Testis (tissue), 3 donors: ENCODE measurements around the gene OXT. TPM values are rescaled to one million over a fixed set of nuclear protein-coding genes. Genes with fewer than 3 reads are reported as not detected.

ENCODE experiments used
- DNase-seq: peaks from one replicate; pipeline ENCODE4 v3.0.0-alpha.2; 2019
- H3K27ac ChIP-seq, 2 donors: fragments of 200-600 bp; sonication (generic); one replicate each; pipeline ENCODE4 v1.5.1; 2019
- H3K27me3 ChIP-seq: fragments of 200-600 bp; sonication (generic); one replicate; pipeline ENCODE4 v1.5.1; 2019
- H3K36me3 ChIP-seq: fragments of 200-600 bp; sonication (generic); one replicate; pipeline ENCODE4 v1.5.1; 2017; ENCODE audit warnings: low read depth; ENCODE audit errors: missing control alignments
- H3K4me1 ChIP-seq: fragments of 200-600 bp; sonication (generic); one replicate; pipeline ENCODE4 v1.5.1; 2019
- H3K4me3 ChIP-seq, 2 donors: fragments of 200-600 bp; sonication (generic); one replicate each; pipeline ENCODE4 v1.5.1; 2017 to 2019
- H3K9me3 ChIP-seq: fragments of 200-600 bp; sonication (generic); one replicate; pipeline ENCODE4 v1.5.1; 2017
- CTCF ChIP-seq, 3 experiments: fragments of 450-650 bp in 2 of 3; fragments of 200-600 bp in 1 of 3; sonication (generic) in 1 of 3; IDR thresholded peaks; one replicate each; pipeline ENCODE4 v1.5.1; 2016 to 2019; ENCODE audit warnings: antibody characterized with exemption in 3 of 3, mild to moderate bottlenecking in 2 of 3, moderate library complexity in 1 of 3
- POLR2A ChIP-seq: fragments of 450-650 bp; IDR thresholded peaks from one replicate; pipeline ENCODE4 v1.6.1; 2017; ENCODE audit warnings: antibody characterized with exemption, mild to moderate bottlenecking, moderate library complexity
- WGBS, 2 donors: methylation state at CpG; one replicate each; pipeline ENCODE4 v1.1.5; 2018; 5-methylcytosine and 5-hydroxymethylcytosine counted together
- intact Hi-C: fragments of 100-400 bp; cut with DNase I; formaldehyde crosslinking; loops from one replicate; pipeline ENCODE4 v1.15.1; 2023; ENCODE audit warnings: low total_unique reads
- polyA plus RNA-seq: library from polyadenylated mRNA; stranded (reverse); fragments of 350-450 nt; fragmentation: Illumina TruSeq; extraction: RNeasy Lipid Tissue Mini Kit (QIAGEN cat#74804); gene quantifications from one replicate; pipeline ENCODE4 v1.2.3, GENCODE V29; 2014; ENCODE audit warnings: low read depth, low replicate concordance; ENCODE audit not compliant: insufficient read depth
- total RNA-seq, 2 donors: library from RNA; depleted of rRNA; stranded (reverse); fragments of >200 nt; gene quantifications; one replicate each; pipeline ENCODE4 v1.2.3, GENCODE V29; 2016

Gene OXT
- total and polyA plus RNA-seq, 3 donors from 2014 or later, result 1.7 to 6.7 (median 3.7) TPM

DNA sequence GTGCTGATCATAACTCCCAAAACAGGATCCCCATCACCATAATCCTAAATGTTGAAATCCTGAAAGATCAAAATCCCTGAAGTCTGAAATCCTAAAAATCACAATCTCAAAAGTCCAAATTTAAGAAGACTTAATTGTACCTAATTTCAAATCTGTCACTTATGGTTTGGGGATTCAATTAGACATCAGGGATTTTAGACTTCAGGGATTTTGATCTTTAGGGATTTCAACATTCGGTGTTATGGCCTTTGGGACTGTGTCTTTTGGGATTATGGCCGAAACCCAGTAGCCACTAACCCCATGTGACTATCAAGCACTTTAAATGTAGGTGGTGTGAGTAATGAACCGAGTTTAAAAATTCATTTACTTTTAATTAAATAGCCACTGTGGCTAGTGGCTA, 34.8 kb downstream of the OXT start:
- Histone ChIP-seq H3K4me3 (no peak overlapping the region), H3K27ac (no peak overlapping the region), H3K9me3 (no peaks in the 10 kb centered on the region), H3K4me1 (no peaks in the 10 kb centered on the region), H3K36me3 (no peaks in the 10 kb centered on the region), H3K27me3 (no peaks in the 10 kb centered on the region)
- 81 to 88% methylated on average over 3 of the region's 3 CpGs for WGBS, 2 donors
- DNase-seq, result no peak
- intact Hi-C loops, result no loop called here
- TF ChIP-seq POLR2A, result no peak
- TF ChIP-seq CTCF (IDR thresholded peaks at IDR 0.05), result no peak

- no peaks in the 10 kb centered on the region for H3K9me3 ChIP-seq
- no peaks in the 10 kb centered on the region for H3K4me1 ChIP-seq
- TF ChIP-seq POLR2A (no peak), CTCF (IDR thresholded peaks at IDR 0.05) (no peak)
- no peaks in the 10 kb centered on the region for H3K27me3 ChIP-seq
- no peak for DNase-seq
- no peaks in the 10 kb centered on the region for H3K36me3 ChIP-seq
- H3K4me3 ChIP-seq, result no peak overlapping the region
- intact Hi-C loops, result no loop called here
- 74 to 91% methylated on average over 11 to 14 of the region's 14 CpGs for WGBS, 2 donors
- no peak overlapping the region for H3K27ac ChIP-seq
Measured at GRCh38 chr20:3106658-3107463, 35.4 kb downstream of the OXT start.

GRCh38 chr20:3107464-3108025, 36.1 kb downstream of the OXT start:
- 92 to 96% methylated on average over 10 to 12 of the region's 12 CpGs for WGBS, 2 donors
- H3K9me3 ChIP-seq, result no peaks in the 10 kb centered on the region
- H3K4me3 ChIP-seq, result no peak overlapping the region
- no peak for DNase-seq
- no peak for TF ChIP-seq POLR2A
- H3K27ac ChIP-seq, result no peak overlapping the region
- intact Hi-C loops, result no loop called here
- no peaks in the 10 kb centered on the region for H3K4me1 ChIP-seq
- no peaks in the 10 kb centered on the region for H3K27me3 ChIP-seq
- H3K36me3 ChIP-seq, result no peaks in the 10 kb centered on the region

DNA sequence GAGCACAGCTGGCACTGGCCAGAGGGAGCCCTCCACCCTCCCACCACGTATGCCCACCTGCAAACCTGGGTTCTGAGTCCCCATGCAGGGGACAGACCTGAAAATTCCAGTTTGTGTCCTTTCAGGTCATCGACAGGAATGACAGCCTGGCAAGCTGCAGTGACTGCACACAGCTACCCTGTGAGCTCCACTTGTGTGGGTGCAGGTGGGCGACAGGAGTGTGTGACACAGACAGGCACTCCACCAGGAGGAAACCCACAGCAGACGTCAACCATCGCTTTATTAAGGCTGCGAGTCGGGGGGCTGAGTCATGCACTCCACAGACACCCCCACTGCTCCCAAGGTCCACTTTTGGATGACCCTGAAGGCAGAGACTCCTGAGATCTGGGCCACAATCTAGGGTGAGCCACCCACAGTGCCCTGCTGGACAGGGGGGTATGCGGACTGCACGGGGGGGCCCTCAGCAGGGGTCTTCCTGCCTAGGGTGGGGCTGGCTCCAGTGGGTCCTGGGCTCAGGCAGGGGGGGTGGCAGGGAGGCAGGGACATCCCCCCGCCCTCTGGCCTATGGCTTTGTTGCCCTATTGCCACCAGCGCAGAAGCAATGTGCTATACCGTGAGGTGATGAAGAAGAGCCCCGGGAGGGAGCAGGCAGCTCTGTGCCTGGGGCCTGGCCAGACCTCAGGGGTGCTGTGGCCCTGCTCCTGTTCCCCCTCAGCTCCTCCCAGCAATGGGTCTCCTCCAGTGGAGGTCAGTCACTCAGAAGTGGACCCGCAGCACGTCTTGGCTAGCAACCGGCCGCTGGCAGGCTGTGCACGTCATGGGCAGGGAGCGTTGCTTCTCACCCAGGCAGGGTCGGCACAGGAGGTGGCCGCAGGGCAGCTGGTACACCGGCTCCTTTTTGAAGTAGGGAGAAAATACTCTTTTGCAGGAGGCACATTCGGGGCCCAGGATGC, 38.2 kb downstream of the OXT start:
- no peaks in the 10 kb centered on the region for H3K9me3 ChIP-seq
- TF ChIP-seq POLR2A (no peak), CTCF (IDR thresholded peaks at IDR 0.05) (no peak)
- WGBS, 2 donors, result 90 to 93% methylated on average over 11 to 23 of the region's 23 CpGs
- no peaks in the 10 kb centered on the region for H3K36me3 ChIP-seq
- no peak overlapping the region for H3K4me3 ChIP-seq
- no peak for DNase-seq
- H3K4me1 ChIP-seq, result no peaks in the 10 kb centered on the region
- H3K27me3 ChIP-seq, result no peaks in the 10 kb centered on the region
- H3K27ac ChIP-seq, result no peak overlapping the region
- intact Hi-C loops, result no loop called here

- H3K36me3 ChIP-seq, result no peaks in the 10 kb centered on the region
- H3K4me3 ChIP-seq, result no peak overlapping the region
- DNase-seq, result no peak
- no peaks in the 10 kb centered on the region for H3K4me1 ChIP-seq
- no peak for TF ChIP-seq POLR2A
- TF ChIP-seq CTCF (IDR thresholded peaks at IDR 0.05), result no peak
- H3K9me3 ChIP-seq, result no peaks in the 10 kb centered on the region
- intact Hi-C loops, result no loop called here
- H3K27ac ChIP-seq, result no peak overlapping the region
- H3K27me3 ChIP-seq, result no peaks in the 10 kb centered on the region
- WGBS, 2 donors, result 91% methylated on average over 6 to 7 of the region's 7 CpGs
Measured at GRCh38 chr20:3111507-3111906, 40.1 kb downstream of the OXT start.
